DND-41 (cell line): ENCODE data around the gene ATG16L2.

Experiments used
- CTCF ChIP-seq: IDR thresholded peaks from 2 replicates; pipeline ENCODE4 v1.5.1; 2012; ENCODE audit warnings: borderline replicate concordance, low read length, moderate library complexity, mild to moderate bottlenecking; ENCODE audit not compliant: poor library complexity, severe bottlenecking; ENCODE audit errors: extremely low read depth
- EZH2 ChIP-seq: IDR thresholded peaks from 3 replicates; pipeline ENCODE4 v1.6.1; 2012; ENCODE audit warnings: borderline replicate concordance, low read depth, mild to moderate bottlenecking, moderate library complexity, low read length, inconsistent platforms; ENCODE audit not compliant: severe bottlenecking

- TF ChIP-seq CTCF (no peak), EZH2 (no peak)
Observed at GRCh38 chr11:72856551-72857345, 42.5 kb downstream of the ATG16L2 start.
